Cardiac fibroblast (primary cell): ENCODE measurements around the gene MAP4K3.
A peak's percentile ranks its signal among the peaks of the same experiment; 100 is the strongest.

Experiments
- DNase-seq, 2 donors: peaks; one replicate each; pipeline versions ENCODE4 v3.0.0 to v3.0.0-alpha.2; 2010; ENCODE audit warnings: low read depth in 2 of 2
- H3K4me3 ChIP-seq, 2 donors: replicated peaks in 1 of 2; 1 replicate in 1 of 2; 2 replicates in 1 of 2; pipeline ENCODE4 v1.5.1; 2011; ENCODE audit warnings: low read depth in 2 of 2, low read length in 2 of 2, mild to moderate bottlenecking in 2 of 2, moderate library complexity in 1 of 2
- CTCF ChIP-seq: IDR thresholded peaks from one replicate; pipeline ENCODE4 v1.5.1; 2011; ENCODE audit warnings: low read depth, mild to moderate bottlenecking, low read length, inconsistent platforms

The MAP4K3 gene

GRCh38 chr2:39411181-39411944 is 25.7 kb downstream of the MAP4K3 start:
- TF ChIP-seq CTCF, result no peak
- peak; percentile 62 to 95 for DNase-seq
- peak overlapping the region in 1 of 2 donors; percentile 18 for H3K4me3 ChIP-seq

DNA sequence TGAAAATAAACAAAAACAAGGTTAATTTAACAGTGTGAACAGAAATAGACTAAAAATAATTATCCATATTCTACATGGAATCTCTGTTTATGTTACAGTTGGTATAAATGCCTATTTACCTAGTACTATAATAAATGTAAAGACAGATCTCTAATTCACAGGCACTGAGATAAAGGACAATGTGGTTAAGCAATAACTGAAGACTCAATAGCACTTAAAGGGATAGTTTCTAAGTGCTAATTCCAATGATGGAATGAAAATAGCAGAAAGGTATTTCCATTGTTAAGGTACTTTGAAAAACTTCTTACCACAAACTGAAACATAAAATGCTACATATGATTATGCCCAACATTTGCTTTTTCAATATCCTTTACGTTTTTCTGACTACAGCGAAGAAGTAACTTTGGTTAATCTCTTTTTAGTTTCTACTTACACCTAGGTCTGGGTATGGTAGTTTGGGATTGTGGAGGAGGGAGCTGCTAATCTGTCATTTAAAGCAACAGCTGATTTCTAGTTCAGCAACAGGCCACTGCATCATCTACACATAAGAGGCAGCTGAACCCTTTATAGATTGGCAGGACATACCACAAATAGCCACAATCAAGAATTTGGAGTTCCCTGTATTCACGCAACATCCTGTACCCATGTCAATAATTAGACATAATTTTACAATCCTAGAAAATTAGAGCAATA is 27.2 kb downstream of the MAP4K3 start:
- H3K4me3 ChIP-seq, result no peak overlapping the region
- TF ChIP-seq CTCF, result no peak

DNA sequence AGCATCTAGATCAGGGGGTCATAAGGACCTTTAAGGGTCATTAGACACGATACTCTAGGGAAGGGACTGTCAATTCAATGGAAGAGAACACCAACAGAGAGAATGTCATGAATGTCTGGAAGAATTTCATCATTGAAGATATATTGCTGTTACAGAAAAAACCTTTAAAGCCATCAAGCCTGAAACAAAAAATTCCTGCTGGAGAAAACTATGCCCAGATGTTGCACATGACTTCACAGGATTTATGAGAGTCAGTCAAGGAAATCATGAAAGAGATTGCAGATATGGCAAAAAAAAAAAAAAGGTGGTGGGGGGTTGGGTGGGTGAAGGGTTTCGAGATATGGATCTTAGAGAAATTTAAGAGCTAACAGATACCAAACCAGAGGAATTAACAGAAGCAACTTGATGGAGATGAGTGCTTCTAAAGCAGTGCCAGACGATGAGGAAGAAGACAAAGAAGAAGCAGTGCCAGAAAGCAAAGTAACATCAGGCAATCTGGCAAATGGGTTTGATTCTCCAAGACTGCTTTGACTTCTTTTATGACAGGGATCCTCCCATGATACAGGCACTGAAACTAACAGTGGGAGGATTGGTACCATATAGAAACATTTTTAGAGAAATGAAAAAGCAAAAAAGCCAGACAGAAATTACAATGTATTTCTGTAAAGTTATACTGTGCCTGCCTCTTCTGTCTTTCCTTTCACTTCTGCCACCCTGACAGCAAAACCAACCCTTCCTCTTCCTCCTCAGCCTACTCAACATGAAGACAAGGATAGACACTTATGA is 28.5 kb downstream of the MAP4K3 start:
- no peak overlapping the region for H3K4me3 ChIP-seq
- TF ChIP-seq CTCF, result no peak
- DNase-seq, result no peak

More for the DNA sequence above, 27.2 kb downstream of the MAP4K3 start:
- no peak for DNase-seq

DNA sequence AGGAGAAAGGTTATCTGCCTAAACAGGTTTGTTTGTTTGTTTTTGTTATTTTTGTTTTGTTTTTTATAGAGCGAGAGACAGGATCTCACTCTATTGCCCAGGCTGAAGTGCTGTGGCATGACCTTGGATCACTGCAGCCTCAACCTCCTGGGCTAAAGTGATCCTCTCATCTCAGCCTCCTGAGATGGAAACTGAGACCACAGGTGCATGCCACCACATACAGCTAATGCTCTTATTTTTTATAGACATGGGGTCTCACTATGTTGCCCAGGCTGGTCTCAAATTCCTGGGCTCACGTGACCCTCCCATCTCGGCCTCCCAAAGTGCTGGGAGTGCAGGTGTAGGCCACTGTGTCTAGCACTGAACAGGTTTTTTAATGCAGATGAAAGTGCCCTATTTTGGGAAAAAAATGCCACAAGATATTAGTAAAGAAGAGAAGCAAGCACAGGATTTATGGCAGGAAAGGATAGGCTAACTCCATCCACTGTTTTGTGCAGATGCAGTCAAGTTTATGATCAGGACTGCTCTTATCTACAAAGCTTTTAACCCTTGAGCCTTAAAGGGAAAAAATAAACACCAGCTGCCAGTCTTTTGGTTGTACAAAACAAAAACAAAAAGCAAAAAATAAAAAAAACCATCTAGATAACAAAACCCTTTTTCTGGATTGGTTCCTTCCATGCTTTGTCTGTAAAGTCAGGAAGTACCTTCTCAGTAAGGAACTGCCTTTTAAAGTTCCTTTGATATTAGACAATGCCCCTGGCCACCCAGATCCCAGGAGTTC is 29.4 kb downstream of the MAP4K3 start:
- no peak for TF ChIP-seq CTCF
- DNase-seq, result no peak

GRCh38 chr2:39405364-39405763 is 31.7 kb downstream of the MAP4K3 start:
- no peak overlapping the region for H3K4me3 ChIP-seq
- DNase-seq, result no peak

More for the DNA sequence above, 29.4 kb downstream of the MAP4K3 start:
- no peak overlapping the region for H3K4me3 ChIP-seq

More at GRCh38 chr2:39405364-39405763, 31.7 kb downstream of the MAP4K3 start:
- TF ChIP-seq CTCF, result no peak
